Eye (tissue), 1 donor: ENCODE data around the gene HSD17B3.
"Not testable (repeated sequence)": the region's sequence is repeated elsewhere in the genome, so short reads cannot be mapped to it uniquely, and the experiment has no call there.

ENCODE experiments used
- DNase-seq: peaks from one replicate; pipeline ENCODE4 v3.0.0-alpha.2; 2015

HSD17B3 gene

GRCh38 chr9:96302021-96302420 lies at the start of gene HSD17B3:
Gene HSD17B3 (minus strand): TSS chr9:96302176. CDS start chr9:96302104, 72 bp downstream.
- no peak for DNase-seq

GRCh38 chr9:96350866-96351265 lies 48.9 kb upstream of the HSD17B3 start:
- peak; percentile 82 for DNase-seq

- DNase-seq: no peak
These were observed 46.3 kb upstream of the HSD17B3 start for GRCh38 chr9:96348261-96348660.

GRCh38 chr9:96345551-96345950 lies 43.6 kb upstream of the HSD17B3 start:
- DNase-seq: no peak

- peak; percentile 75 for DNase-seq
These were observed 42.6 kb upstream of the HSD17B3 start for GRCh38 chr9:96344458-96345180.

GRCh38 chr9:96343515-96344360 lies 41.8 kb upstream of the HSD17B3 start:
- peak; percentile 36 for DNase-seq

GRCh38 chr9:96342571-96343245 lies 40.7 kb upstream of the HSD17B3 start:
- DNase-seq: no peak

GRCh38 chr9:96340707-96341106 lies 38.7 kb upstream of the HSD17B3 start:
- no peak for DNase-seq

- no peak for DNase-seq
These were observed 36.3 kb upstream of the HSD17B3 start for GRCh38 chr9:96338299-96338698.

- no peak for DNase-seq
These were observed 32.0 kb upstream of the HSD17B3 start for GRCh38 chr9:96333958-96334357.

GRCh38 chr9:96331236-96331947 lies 29.4 kb upstream of the HSD17B3 start:
- no peak for DNase-seq

- DNase-seq: peak; percentile 84
These were observed 25.8 kb upstream of the HSD17B3 start for GRCh38 chr9:96327694-96328352.

- no peak for DNase-seq
These were observed 21.2 kb upstream of the HSD17B3 start for GRCh38 chr9:96323169-96323568.

GRCh38 chr9:96322736-96323135 lies 20.8 kb upstream of the HSD17B3 start:
- not testable (repeated sequence) for DNase-seq

- DNase-seq: not testable (repeated sequence)
These were observed 20.2 kb upstream of the HSD17B3 start for GRCh38 chr9:96322210-96322609.

- DNase-seq: no peak
These were observed 19.5 kb upstream of the HSD17B3 start for GRCh38 chr9:96321515-96321914.

- no peak for DNase-seq
These were observed 18.8 kb upstream of the HSD17B3 start for GRCh38 chr9:96320749-96321280.

- DNase-seq: no peak
These were observed 17.1 kb upstream of the HSD17B3 start for GRCh38 chr9:96318921-96319565.

- DNase-seq: peak; percentile 88
These were observed 15.5 kb upstream of the HSD17B3 start for GRCh38 chr9:96317335-96317980.

GRCh38 chr9:96309850-96310249 lies 7.9 kb upstream of the HSD17B3 start:
- DNase-seq: no peak

- not testable (repeated sequence) for DNase-seq
These were observed 5.0 kb upstream of the HSD17B3 start for GRCh38 chr9:96306958-96307357.
